Measurements from ENCODE around the gene MMD. TPM values are rescaled to one million over a fixed set of nuclear protein-coding genes. Genes with fewer than 3 reads are reported as not detected.

The MMD gene
- total and polyA plus RNA-seq, 9 of the 15 experiments (the other 6 are each of a cell fraction or from before 2014, with no cell fraction given), result 3.1 to 18.9 (median 10.7) TPM

- ChIA-PET POLR2A (no interaction called here), CTCF (ENCODE audit: low intra/inter-chr PET ratio) (no interaction called here)
- H3K79me2 ChIP-seq (ENCODE audit: control insufficient read depth, insufficient read depth, low read length), result no peaks in the 10 kb centered on the region
- H2AFZ ChIP-seq (ENCODE audit: low read depth, low read length), result no peak overlapping the region
- no peaks in the 10 kb centered on the region for H3K9me3 ChIP-seq (replicated peaks; ENCODE audit: control insufficient read depth, insufficient read depth, low read depth, low read length)
- no peak for ATAC-seq
- no peaks in the 10 kb centered on the region for H4K20me1 ChIP-seq (replicated peaks; ENCODE audit: control insufficient read depth, insufficient read depth, low read length)
- no peak for DNase-seq (ENCODE audit: extremely low read depth in 1 of 4, low spot score in 3 of 4)
- no peak overlapping the region for H3K9ac ChIP-seq (ENCODE audit: insufficient read depth in 1 of 2, low read depth in 2 of 2, low read length in 2 of 2)
- FAIRE-seq, result no peak
- H3K9me1 ChIP-seq (ENCODE audit: control insufficient read depth, insufficient read depth, low read length), result no peaks in the 10 kb centered on the region
- no TSS peak for BruUV-seq (replicated peaks)
- WGBS (ENCODE audit: insufficient coverage, low coverage, missing lambda C conversion rate), result 72% methylated on average over 21 of the region's 22 CpGs
- peaks cover 5 to 7% of the 10 kb centered on the region in 2 experiments for H3K4me1 ChIP-seq (replicated peaks in 1 of 2; ENCODE audit: control insufficient read depth in 2 of 2, insufficient read depth in 2 of 2, low read length in 2 of 2)
- no peak overlapping the region for H3K4me3 ChIP-seq
- H3K36me3 ChIP-seq (ENCODE audit: control insufficient read depth, insufficient read depth, low read length), result no peaks in the 10 kb centered on the region
- H3K27me3 ChIP-seq (ENCODE audit: control insufficient read depth in 2 of 2, insufficient read depth in 2 of 2, low read length in 2 of 2), result no peaks in the 10 kb centered on the region
- intact Hi-C loops (cut with micrococcal nuclease) (loop anchor here (10.0 kb wide), 1 partner anchor 276 kb away; no protein-coding TSS in a partner anchor), in situ Hi-C loops (cut with MboI) (no loop called here)
- H3K4me2 ChIP-seq (ENCODE audit: insufficient read depth, low read length), result no peak overlapping the region
- H3K27ac ChIP-seq (ENCODE audit: extremely low read depth, low read depth, low read length), result no peak overlapping the region
- TF ChIP-seq PTBP1 (IDR thresholded peaks at IDR 0.05; ENCODE audit: low read depth, low read length) (no peak), ZBTB5 (IDR thresholded peaks at IDR 0.05) (peak; percentile 69), BDP1 (IDR thresholded peaks at IDR 0.05; ENCODE audit: insufficient read depth, insufficient read length) (no peak), CC2D1A (IDR thresholded peaks at IDR 0.05) (peak; percentile 77; the same call in 1 of the 2 replicates), STAG1 (CRISPR knock-in tag; IDR thresholded peaks at IDR 0.05; ENCODE audit: borderline replicate concordance) (no peak), E2F1 (CRISPR knock-in tag; IDR thresholded peaks at IDR 0.05) (no peak), FIP1L1 (IDR thresholded peaks at IDR 0.05; ENCODE audit: low read depth, low read length, poor library complexity, severe bottlenecking) (no peak)
- TF ChIP-seq, protein P1, sequence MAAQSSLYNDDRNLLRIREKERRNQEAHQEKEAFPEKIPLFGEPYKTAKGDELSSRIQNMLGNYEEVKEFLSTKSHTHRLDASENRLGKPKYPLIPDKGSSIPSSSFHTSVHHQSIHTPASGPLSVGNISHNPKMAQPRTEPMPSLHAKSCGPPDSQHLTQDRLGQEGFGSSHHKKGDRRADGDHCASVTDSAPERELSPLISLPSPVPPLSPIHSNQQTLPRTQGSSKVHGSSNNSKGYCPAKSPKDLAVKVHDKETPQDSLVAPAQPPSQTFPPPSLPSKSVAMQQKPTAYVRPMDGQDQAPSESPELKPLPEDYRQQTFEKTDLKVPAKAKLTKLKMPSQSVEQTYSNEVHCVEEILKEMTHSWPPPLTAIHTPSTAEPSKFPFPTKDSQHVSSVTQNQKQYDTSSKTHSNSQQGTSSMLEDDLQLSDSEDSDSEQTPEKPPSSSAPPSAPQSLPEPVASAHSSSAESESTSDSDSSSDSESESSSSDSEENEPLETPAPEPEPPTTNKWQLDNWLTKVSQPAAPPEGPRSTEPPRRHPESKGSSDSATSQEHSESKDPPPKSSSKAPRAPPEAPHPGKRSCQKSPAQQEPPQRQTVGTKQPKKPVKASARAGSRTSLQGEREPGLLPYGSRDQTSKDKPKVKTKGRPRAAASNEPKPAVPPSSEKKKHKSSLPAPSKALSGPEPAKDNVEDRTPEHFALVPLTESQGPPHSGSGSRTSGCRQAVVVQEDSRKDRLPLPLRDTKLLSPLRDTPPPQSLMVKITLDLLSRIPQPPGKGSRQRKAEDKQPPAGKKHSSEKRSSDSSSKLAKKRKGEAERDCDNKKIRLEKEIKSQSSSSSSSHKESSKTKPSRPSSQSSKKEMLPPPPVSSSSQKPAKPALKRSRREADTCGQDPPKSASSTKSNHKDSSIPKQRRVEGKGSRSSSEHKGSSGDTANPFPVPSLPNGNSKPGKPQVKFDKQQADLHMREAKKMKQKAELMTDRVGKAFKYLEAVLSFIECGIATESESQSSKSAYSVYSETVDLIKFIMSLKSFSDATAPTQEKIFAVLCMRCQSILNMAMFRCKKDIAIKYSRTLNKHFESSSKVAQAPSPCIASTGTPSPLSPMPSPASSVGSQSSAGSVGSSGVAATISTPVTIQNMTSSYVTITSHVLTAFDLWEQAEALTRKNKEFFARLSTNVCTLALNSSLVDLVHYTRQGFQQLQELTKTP (IDR thresholded peaks at IDR 0.05; ENCODE audit: low read depth in 1 of 2, partially characterized antibody in 2 of 2), result no peak
- TF ChIP-seq, protein P2, sequence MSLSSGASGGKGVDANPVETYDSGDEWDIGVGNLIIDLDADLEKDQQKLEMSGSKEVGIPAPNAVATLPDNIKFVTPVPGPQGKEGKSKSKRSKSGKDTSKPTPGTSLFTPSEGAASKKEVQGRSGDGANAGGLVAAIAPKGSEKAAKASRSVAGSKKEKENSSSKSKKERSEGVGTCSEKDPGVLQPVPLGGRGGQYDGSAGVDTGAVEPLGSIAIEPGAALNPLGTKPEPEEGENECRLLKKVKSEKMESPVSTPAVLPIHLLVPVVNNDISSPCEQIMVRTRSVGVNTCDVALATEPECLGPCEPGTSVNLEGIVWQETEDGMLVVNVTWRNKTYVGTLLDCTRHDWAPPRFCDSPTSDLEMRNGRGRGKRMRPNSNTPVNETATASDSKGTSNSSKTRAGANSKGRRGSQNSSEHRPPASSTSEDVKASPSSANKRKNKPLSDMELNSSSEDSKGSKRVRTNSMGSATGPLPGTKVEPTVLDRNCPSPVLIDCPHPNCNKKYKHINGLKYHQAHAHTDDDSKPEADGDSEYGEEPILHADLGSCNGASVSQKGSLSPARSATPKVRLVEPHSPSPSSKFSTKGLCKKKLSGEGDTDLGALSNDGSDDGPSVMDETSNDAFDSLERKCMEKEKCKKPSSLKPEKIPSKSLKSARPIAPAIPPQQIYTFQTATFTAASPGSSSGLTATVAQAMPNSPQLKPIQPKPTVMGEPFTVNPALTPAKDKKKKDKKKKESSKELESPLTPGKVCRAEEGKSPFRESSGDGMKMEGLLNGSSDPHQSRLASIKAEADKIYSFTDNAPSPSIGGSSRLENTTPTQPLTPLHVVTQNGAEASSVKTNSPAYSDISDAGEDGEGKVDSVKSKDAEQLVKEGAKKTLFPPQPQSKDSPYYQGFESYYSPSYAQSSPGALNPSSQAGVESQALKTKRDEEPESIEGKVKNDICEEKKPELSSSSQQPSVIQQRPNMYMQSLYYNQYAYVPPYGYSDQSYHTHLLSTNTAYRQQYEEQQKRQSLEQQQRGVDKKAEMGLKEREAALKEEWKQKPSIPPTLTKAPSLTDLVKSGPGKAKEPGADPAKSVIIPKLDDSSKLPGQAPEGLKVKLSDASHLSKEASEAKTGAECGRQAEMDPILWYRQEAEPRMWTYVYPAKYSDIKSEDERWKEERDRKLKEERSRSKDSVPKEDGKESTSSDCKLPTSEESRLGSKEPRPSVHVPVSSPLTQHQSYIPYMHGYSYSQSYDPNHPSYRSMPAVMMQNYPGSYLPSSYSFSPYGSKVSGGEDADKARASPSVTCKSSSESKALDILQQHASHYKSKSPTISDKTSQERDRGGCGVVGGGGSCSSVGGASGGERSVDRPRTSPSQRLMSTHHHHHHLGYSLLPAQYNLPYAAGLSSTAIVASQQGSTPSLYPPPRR (CRISPR knock-in tag; IDR thresholded peaks at IDR 0.05; ENCODE audit: borderline replicate concordance), result no peak
Measured at GRCh38 chr17:55458287-55458900, 36.8 kb upstream of the MMD start.

Measured in K562 (cell line).